ENCODE results near the gene REPIN1. TPM values are rescaled to one million over a fixed set of nuclear protein-coding genes. Genes with fewer than 3 reads are reported as not detected.

The REPIN1 gene
- total RNA-seq (10 to 100 TPM; 31.0 to 55.6 TPM), polyA plus RNA-seq (ENCODE audit: insufficient read length in 2 of 2) (100 to 1,000 TPM; 120 to 124 TPM)
- long read RNA-seq, donor 1, transcript REPIN1-202 (1 exons, 2,876 nt): major isoform, 91 of 120 reads
- long read RNA-seq, donor 1, transcript REPIN1-203 (2 exons, 2,969 nt): minor isoform, 12 of 120 reads
- long read RNA-seq, donor 1, partial matches to known transcripts: 0 of 120 reads
- long read RNA-seq, donor 1, other reads (novel, unspliced or antisense): 6 of 120 reads
- long read RNA-seq, donor 2, transcript REPIN1-203 (2 exons, 2,969 nt): minor isoform, 5 of 48 reads
- long read RNA-seq, donor 2, transcript REPIN1-202 (1 exons, 2,876 nt): major isoform, 37 of 48 reads
- long read RNA-seq, donor 2, partial matches to known transcripts: 0 of 48 reads
- long read RNA-seq, donor 2, other reads (novel, unspliced or antisense): 0 of 48 reads
- long read RNA-seq, donor 3, transcript REPIN1-203 (2 exons, 2,969 nt): minor isoform, 7 of 53 reads
- long read RNA-seq, donor 3, transcript REPIN1-202 (1 exons, 2,876 nt): major isoform, 42 of 53 reads
- long read RNA-seq, donor 3, partial matches to known transcripts: 0 of 53 reads
- long read RNA-seq, donor 3, other reads (novel, unspliced or antisense): 0 of 53 reads
- long read RNA-seq, donor 4, transcript REPIN1-203 (2 exons, 2,969 nt): minor isoform, 5 of 99 reads
- long read RNA-seq, donor 4, transcript REPIN1-202 (1 exons, 2,876 nt): major isoform, 82 of 99 reads
- long read RNA-seq, donor 4, transcript REPIN1-214 (3 exons, 2,058 nt): minor isoform, 5 of 99 reads
- long read RNA-seq, donor 4, partial matches to known transcripts: 0 of 99 reads
- long read RNA-seq, donor 4, other reads (novel, unspliced or antisense): 0 of 99 reads

- Histone ChIP-seq H3K36me3 (ENCODE audit: control insufficient read depth, insufficient read depth, low read length) (peaks cover 35% of the 10 kb centered on the region), H3K27ac (ENCODE audit: low read depth, low read length) (peak within 1 kb of the TSS; percentile 94), H3K9me3 (ENCODE audit: control insufficient read depth, insufficient read depth, low read length) (no peaks in the 10 kb centered on the region), H3K4me1 (ENCODE audit: control insufficient read depth, insufficient read depth, low read length) (peaks cover 46% of the 10 kb centered on the region), H3K4me3 (ENCODE audit: low read depth, low read length) (peak within 1 kb of the TSS; percentile 90), H3K27me3 (ENCODE audit: control insufficient read depth, insufficient read depth, low read length) (no peaks in the 10 kb centered on the region)
- WGBS (ENCODE audit: insufficient coverage): under 1% methylated on average over 85 of the region's 85 CpGs
- peak in 5 of 6 donors; percentile 75 to 96 (median 88) for DNase-seq (ENCODE audit: low read depth in 4 of 6, low spot score in 6 of 6)
Observed at GRCh38 chr7:150368096-150368883, at the start of gene REPIN1. Gene REPIN1, plus strand, starts transcription at chr7:150368822. Its CDS starts 890 bp downstream, at chr7:150369712.

DNA sequence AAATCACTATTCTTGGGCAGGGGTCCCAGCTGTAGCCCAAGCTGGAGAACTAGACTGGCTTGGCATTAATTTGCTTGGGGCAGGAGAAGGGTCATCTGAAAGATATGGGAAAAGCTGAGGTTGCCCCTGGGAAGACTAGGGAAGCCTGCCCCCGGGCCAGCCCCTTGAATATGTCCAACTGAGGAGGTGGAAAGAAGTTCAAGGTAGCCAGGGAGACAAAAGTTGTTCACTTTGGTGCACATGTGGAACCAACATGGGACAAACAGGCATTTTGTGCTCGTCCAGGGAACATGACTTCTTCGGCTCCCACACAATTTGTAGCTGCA is 46.9 kb upstream of the REPIN1 start:
- peaks cover 18% of the 10 kb centered on the region for H3K36me3 ChIP-seq (ENCODE audit: control insufficient read depth, insufficient read depth, low read length)
- no peaks in the 10 kb centered on the region for H3K9me3 ChIP-seq (ENCODE audit: control insufficient read depth, insufficient read depth, low read length)
- no peak for DNase-seq (ENCODE audit: low read depth in 4 of 6, low spot score in 6 of 6)
- H3K27ac ChIP-seq (ENCODE audit: low read depth, low read length): no peak overlapping the region
- no peaks in the 10 kb centered on the region for H3K27me3 ChIP-seq (ENCODE audit: control insufficient read depth, insufficient read depth, low read length)
- H3K4me1 ChIP-seq (ENCODE audit: control insufficient read depth, insufficient read depth, low read length): peaks cover 24% of the 10 kb centered on the region
- WGBS (ENCODE audit: insufficient coverage): 100% methylated on average over 3 of the region's 3 CpGs
- H3K4me3 ChIP-seq (ENCODE audit: low read depth, low read length): no peak overlapping the region

- peak in 2 of 6 donors; percentile 40 to 51 for DNase-seq (ENCODE audit: low read depth in 4 of 6, low spot score in 6 of 6)
- Histone ChIP-seq H3K27me3 (ENCODE audit: control insufficient read depth, insufficient read depth, low read length) (no peaks in the 10 kb centered on the region), H3K9me3 (ENCODE audit: control insufficient read depth, insufficient read depth, low read length) (no peaks in the 10 kb centered on the region), H3K4me1 (ENCODE audit: control insufficient read depth, insufficient read depth, low read length) (peaks cover 24% of the 10 kb centered on the region), H3K27ac (ENCODE audit: low read depth, low read length) (no peak overlapping the region), H3K4me3 (ENCODE audit: low read depth, low read length) (peak overlapping the region; percentile 47), H3K36me3 (ENCODE audit: control insufficient read depth, insufficient read depth, low read length) (peaks cover 22% of the 10 kb centered on the region)
- 66% methylated on average over 2 of the region's 4 CpGs for WGBS (ENCODE audit: insufficient coverage)
Observed at GRCh38 chr7:150322114-150322832, 46.3 kb upstream of the REPIN1 start.

GRCh38 chr7:150322833-150323681 is 45.6 kb upstream of the REPIN1 start, which contains the start of the genes ACTR3C and LRRC61:
Gene ACTR3C, minus strand, starts transcription at chr7:150323545. Its CDS starts 28,249 bp downstream, at chr7:150295296.
Gene LRRC61, plus strand, starts transcription at chr7:150323355. Its CDS starts 13,507 bp downstream, at chr7:150336862.
- Histone ChIP-seq H3K4me3 (ENCODE audit: low read depth, low read length) (peak within 1 kb of the TSS; percentile 47), H3K27me3 (ENCODE audit: control insufficient read depth, insufficient read depth, low read length) (no peaks in the 10 kb centered on the region), H3K9me3 (ENCODE audit: control insufficient read depth, insufficient read depth, low read length) (no peaks in the 10 kb centered on the region), H3K4me1 (ENCODE audit: control insufficient read depth, insufficient read depth, low read length) (peaks cover 24% of the 10 kb centered on the region), H3K27ac (ENCODE audit: low read depth, low read length) (no peak within 1 kb of the TSS), H3K36me3 (ENCODE audit: control insufficient read depth, insufficient read depth, low read length) (peaks cover 27% of the 10 kb centered on the region)
- peak in 5 of 6 donors; percentile 62 to 95 (median 70) for DNase-seq (ENCODE audit: low read depth in 4 of 6, low spot score in 6 of 6)
- WGBS (ENCODE audit: insufficient coverage): 9% methylated on average over 82 of the region's 82 CpGs

- H3K36me3 ChIP-seq (ENCODE audit: control insufficient read depth, insufficient read depth, low read length): peaks cover 33% of the 10 kb centered on the region
- H3K27ac ChIP-seq (ENCODE audit: low read depth, low read length): no peak overlapping the region
- peak in 2 of 6 donors; percentile 46 to 59 for DNase-seq (ENCODE audit: low read depth in 4 of 6, low spot score in 6 of 6)
- H3K9me3 ChIP-seq (ENCODE audit: control insufficient read depth, insufficient read depth, low read length): no peaks in the 10 kb centered on the region
- H3K27me3 ChIP-seq (ENCODE audit: control insufficient read depth, insufficient read depth, low read length): no peaks in the 10 kb centered on the region
- peaks cover 24% of the 10 kb centered on the region for H3K4me1 ChIP-seq (ENCODE audit: control insufficient read depth, insufficient read depth, low read length)
- WGBS (ENCODE audit: insufficient coverage): 18% methylated on average over 8 of the region's 16 CpGs
- peak overlapping the region; percentile 47 for H3K4me3 ChIP-seq (ENCODE audit: low read depth, low read length)
Observed at GRCh38 chr7:150323682-150324372, 44.8 kb upstream of the REPIN1 start.

- DNase-seq (ENCODE audit: low read depth in 4 of 6, low spot score in 6 of 6): no peak
- H3K36me3 ChIP-seq (ENCODE audit: control insufficient read depth, insufficient read depth, low read length): peaks cover 39% of the 10 kb centered on the region
- no peaks in the 10 kb centered on the region for H3K27me3 ChIP-seq (ENCODE audit: control insufficient read depth, insufficient read depth, low read length)
- H3K27ac ChIP-seq (ENCODE audit: low read depth, low read length): no peak overlapping the region
- no peaks in the 10 kb centered on the region for H3K9me3 ChIP-seq (ENCODE audit: control insufficient read depth, insufficient read depth, low read length)
- WGBS (ENCODE audit: insufficient coverage): 54% methylated on average over 12 of the region's 12 CpGs
- H3K4me3 ChIP-seq (ENCODE audit: low read depth, low read length): peak overlapping the region; percentile 47
- peaks cover 24% of the 10 kb centered on the region for H3K4me1 ChIP-seq (ENCODE audit: control insufficient read depth, insufficient read depth, low read length)
Observed at GRCh38 chr7:150324373-150324961, 44.2 kb upstream of the REPIN1 start.

DNA sequence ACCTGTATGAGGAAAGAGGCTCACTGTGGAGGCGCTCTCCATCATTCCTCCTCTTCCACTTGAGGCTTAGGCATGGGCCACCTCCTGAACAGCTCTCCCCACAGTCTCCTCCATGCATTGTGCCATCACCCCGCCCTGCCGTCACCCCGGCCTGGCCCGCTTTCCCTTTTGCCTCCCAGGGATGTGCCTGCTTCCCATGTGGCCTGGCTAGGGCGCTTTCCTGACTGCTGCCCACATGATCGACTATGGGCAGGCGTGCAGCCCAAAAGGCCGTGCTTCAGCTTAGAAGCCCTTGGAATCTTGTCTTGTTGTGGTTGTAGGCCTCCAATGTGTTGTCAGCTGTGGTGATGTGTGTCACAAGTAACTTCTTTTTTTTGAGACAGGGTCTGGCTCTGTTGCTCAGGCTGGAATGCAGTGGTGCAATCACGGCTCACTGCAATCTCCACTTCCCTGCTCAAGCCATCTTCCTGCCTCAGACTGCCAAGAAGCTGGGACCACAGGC is 43.5 kb upstream of the REPIN1 start:
- no peaks in the 10 kb centered on the region for H3K27me3 ChIP-seq (ENCODE audit: control insufficient read depth, insufficient read depth, low read length)
- no peak overlapping the region for H3K27ac ChIP-seq (ENCODE audit: low read depth, low read length)
- H3K4me3 ChIP-seq (ENCODE audit: low read depth, low read length): no peak overlapping the region
- 95% methylated on average over 7 of the region's 10 CpGs for WGBS (ENCODE audit: insufficient coverage)
- H3K9me3 ChIP-seq (ENCODE audit: control insufficient read depth, insufficient read depth, low read length): no peaks in the 10 kb centered on the region
- peaks cover 28% of the 10 kb centered on the region for H3K4me1 ChIP-seq (ENCODE audit: control insufficient read depth, insufficient read depth, low read length)
- H3K36me3 ChIP-seq (ENCODE audit: control insufficient read depth, insufficient read depth, low read length): peaks cover 46% of the 10 kb centered on the region
- DNase-seq (ENCODE audit: low read depth in 4 of 6, low spot score in 6 of 6): no peak

Measured in spinal cord (tissue), 10 donors.